ENCODE measurements around the gene CCM2L.
A peak's percentile ranks its signal among the peaks of the same experiment; 100 is the strongest.

CCM2L gene

GRCh38 chr20:32010101-32010500 is at the start of gene CCM2L:
Gene CCM2L, plus strand, starts transcription at chr20:32010438. Its CDS starts 17 bp downstream, at chr20:32010455.
- DNase-seq, result no peak

GRCh38 chr20:31962761-31963160 is 47.5 kb upstream of the CCM2L start:
- no peak for DNase-seq

DNA sequence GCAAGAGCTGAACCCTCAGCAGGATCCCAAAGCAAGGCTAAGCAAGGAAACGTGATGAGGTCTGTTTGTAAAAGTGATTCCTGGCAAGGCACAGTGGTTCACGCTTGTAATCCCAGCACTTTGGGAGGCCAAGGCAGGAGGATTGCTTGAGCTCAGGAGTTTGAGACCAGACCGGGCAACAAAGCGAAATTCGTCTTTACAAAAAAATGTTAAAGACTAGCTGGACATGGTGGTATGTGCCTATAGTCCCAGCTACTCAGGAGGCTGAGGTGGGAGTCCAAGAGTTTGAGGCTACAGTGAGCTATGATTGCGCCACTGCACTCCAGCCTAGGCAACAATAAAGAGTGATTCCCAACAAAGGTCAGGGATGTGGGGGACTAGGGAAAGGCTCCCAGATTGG is 46.3 kb upstream of the CCM2L start:
- DNase-seq, result no peak

DNA sequence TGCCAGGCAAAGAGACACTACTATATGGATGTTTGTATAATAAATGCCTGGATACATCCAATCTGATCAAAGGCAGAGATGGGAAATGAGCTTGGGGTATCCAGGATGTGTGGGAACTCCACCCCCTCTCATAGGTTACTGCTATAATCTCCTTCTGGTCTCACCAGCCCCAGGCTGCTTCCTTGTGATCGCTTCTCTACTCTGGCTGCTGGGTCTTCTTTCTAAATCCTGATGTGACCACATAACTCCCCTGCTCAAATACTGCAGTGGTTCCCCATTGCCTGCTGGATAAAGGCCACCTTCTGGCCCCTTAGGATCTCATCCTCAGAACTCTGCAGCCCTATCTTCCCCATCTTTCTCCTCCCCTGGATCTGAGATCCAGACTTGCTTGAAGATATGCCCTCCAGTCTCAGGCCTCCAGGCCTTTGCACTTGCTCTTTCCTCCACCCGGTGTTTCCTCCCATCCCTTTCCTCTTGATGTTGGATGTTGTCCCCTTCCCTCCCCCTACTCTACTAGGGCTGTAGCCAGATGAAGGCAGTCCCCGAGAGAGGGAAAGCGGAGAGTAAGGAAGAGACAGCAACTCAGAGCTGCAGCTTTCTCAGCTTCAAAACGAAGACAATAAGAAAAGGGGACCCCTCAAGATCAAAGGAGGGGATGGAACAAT is 43.1 kb upstream of the CCM2L start:
- DNase-seq, result no peak

- no peak for DNase-seq
These were observed 42.4 kb upstream of the CCM2L start, which contains the start of gene XKR7 for GRCh38 chr20:31967830-31968249. Gene XKR7, plus strand, starts transcription at chr20:31968151. Its CDS starts 25 bp downstream, at chr20:31968176.

GRCh38 chr20:31968291-31969126 is 41.7 kb upstream of the CCM2L start:
- peak; percentile 59 to 69 for DNase-seq

GRCh38 chr20:31969991-31970390 is 40.2 kb upstream of the CCM2L start:
- no peak for DNase-seq

DNA sequence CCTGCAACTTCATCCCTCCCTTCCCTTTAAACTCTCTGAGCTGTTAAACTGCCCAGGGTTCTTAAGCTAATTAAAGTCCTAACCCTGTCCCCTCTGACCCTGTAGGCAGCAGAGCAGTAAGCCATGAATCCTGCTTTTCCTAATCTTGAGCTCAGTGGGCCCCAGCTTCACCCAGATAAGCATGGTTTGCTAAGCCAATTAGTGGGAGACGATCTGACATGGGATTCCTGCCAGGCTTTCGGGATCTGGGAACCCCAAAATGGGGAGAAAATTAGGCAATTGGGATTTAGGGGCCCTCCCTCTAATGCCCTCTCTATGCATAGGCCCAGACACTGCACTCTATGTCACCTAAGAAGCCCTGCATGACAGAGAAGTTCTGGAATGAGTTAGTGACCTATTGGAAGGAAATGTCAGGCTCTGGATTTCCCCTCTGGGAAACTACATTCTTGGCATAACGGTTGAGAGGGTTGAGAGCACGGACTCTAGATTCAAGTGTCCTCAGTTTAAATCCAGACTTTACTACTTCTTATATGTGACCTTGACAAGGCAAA is 37.7 kb upstream of the CCM2L start:
- no peak for DNase-seq

DNA sequence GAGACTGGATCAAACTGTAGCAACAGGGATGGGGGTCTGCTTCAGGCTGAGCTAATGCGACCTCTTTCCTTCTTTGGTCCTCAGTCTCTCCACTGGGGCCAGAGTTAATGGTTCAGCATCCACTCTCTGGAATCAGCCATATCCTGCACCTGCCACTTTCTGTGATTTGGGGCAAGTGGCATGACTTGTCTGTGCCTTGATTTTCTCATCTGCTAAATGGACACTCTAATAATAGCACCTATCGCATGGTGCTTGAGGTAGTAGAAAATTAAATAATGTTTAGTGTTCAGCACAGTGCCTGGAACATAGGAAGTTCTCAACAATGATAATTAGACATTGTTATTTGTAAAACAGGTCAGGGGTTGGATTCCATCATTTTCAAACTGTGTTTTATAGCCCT is 35.9 kb upstream of the CCM2L start:
- DNase-seq, result no peak

GRCh38 chr20:31974951-31975487 is 35.2 kb upstream of the CCM2L start:
- no peak for DNase-seq

DNA sequence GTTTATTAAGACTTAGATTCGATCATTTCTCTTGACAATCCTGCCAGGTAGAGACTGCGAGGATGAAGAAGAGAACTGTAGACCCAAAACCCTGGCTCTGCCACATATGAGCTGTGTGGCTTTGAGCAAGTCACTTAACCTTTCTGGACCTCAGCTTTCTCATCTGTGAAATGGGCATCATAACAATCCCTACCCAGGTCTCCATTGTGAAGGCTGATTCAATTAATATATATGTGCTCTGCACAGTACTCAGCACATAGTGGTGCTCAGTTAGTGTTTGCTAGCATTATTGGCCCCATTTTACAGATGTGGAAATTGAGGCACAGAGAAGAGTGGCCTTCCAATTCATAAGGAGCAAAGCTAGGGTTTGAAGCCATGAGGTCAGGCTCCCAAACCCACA is 34.4 kb upstream of the CCM2L start:
- DNase-seq, result no peak

GRCh38 chr20:31977080-31977479 is 33.2 kb upstream of the CCM2L start:
- no peak for DNase-seq

DNA sequence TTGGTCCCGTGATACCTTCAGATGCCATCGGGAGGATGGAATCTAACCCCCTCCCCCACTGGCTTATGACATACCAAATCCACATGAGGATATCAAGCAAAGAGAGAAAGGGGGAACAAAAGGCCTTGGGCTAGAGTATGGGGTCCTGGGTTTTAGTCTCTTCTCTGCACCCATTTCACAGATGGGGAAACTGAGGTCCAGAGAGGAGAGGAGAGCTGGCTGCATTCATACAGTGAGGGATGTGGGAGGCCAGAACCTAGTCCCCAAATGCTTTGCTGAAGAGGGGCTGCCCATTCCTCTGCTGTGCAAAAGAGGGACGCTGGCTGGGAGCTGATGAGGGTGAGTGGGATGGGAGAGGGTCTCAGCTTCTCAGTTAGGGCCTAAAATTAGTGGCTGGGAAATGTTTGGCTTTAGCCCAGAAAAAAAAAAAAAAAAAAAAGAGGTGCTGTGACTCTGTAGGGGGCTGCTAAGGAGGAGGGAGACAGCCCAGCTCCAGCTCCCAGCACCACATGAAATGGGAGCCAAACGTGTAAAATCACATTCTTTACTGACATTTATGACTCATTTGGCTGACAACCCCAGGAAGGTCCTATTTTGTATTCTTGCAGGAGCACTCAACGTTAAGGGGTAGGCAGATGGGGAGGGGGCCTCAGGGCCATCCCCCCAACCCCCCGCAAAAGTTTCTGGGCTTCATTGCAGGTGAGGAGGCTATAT is 30.4 kb upstream of the CCM2L start:
- no peak for DNase-seq

DNA sequence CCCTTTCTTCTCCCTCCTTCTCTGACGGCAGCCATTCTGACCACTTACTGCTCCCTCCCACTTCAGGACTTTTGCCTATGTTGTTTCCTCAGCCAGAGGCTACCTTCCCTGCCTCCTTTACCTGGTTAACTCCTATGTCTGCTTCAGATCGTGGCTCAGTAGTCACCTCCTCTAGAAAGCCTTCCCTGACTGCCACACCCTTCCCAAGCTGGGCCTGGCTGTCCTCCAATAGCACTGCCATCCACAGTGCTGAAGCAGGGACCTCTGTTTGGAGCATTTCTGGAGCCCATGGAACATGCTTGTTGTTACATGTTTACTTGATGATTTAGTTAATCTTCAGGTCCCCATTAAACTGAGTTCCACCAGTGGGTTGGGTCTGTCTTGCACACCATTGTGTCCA is 28.5 kb upstream of the CCM2L start:
- no peak for DNase-seq

GRCh38 chr20:31984981-31985471 is 25.2 kb upstream of the CCM2L start:
- DNase-seq, result no peak

DNA sequence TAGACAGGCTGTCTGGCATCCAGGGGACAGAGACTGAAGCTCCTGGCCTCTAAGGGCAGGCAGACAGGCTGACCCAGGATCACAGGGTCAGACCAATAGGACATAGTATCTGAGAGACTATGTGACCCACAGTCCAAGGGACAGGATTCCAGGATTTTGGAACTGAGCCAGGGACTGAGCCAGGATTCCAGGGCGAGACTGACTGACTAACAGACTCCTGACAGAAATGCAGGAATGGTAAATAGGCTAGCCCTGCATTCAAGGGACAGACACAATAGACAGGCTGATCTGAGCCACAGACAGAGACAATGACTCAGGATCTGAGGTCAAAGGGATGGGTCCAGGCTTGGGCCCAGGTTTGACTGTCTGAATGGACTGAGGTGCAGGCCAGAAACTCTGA is 22.5 kb upstream of the CCM2L start:
- DNase-seq, result no peak

DNA sequence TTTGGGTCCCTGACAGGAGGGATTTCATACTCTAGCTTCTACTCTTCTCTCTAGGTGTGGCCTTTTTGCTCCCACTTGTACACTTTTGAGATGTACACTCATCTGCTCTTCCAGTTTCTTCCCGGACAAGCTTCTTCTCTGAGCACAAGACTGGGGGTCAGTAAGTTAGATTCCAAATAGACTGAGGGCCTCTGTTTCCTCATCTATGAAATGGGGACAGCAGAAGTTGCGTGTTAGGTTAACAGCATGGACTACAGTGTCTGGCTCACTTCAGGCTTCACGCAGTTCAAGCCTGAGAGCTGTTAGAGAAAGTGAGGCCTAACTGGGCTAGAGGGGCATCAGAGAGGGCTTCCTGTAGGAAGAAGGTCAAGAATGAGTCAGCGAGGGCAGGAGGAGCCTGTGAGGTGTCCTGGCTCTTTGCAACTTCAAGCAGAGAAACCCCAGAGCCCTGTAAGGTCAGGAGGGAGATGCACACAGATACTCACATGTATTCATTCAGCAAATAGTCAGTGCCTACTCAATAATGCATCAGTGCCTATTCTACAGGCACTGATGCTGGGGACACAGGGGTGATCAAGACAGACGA is 21.7 kb upstream of the CCM2L start:
- DNase-seq, result no peak

DNA sequence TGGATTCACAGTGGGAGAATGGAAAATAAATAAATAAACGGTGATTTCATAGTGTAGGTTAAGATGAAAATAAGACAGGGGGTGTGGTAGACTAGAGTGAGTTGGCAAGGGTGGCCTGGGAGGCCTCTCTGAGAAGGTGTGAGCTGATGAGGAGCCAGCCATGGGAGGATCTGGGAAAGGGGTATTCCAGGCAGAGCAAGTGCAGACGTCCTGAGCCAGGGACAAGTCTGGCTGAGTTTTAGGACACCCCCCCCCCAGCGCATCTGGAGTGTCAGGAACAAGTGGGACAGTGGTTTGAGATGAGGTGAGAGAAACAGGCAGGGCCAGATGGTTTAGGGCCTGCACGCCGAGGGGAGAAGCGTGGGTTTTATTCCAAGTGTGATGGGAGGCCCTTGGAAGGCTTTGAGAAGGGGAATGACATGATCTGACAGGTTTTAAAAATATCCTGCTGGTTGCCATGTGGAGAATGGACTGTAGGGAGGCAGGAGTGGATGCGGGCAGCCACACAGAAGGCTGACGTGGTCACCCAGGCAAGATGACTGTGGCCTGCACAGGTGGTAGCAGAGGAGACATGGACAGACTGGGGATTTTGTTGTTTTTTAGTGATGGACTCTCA is 21.1 kb upstream of the CCM2L start:
- no peak for DNase-seq

DNA sequence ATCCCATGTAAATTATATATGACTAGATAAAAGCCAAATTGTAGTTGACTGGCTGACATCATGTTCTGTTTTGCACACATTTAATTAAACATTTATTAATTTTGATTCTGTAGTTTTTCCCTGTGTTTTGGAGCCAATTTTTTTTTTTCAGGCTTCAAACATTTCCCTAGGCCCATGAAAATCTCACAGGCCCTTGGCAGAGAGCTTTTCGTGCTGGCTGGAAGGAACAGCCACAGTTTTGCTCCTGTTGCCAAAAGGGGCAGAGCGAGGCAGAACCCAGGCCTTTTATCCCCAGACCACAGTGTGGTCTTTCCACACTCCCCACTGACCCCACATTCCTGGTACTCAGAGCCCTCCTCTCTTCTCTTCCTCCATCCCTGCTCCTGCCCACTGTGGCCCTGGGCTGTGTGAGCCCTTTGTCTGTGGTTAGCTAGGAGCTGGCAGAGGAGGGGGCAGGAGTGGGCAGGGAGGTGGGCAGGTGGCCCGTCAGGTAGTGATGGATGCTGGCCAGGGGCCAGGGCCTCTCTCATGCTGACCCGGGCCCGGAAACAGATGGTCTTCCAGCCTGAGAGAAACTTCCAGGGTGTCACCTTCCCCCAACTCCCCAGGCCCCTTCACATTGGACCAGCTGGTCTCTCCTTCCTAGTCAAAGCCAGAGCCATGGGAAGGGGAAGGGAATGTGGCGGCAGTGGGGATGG is 19.4 kb upstream of the CCM2L start:
- no peak for DNase-seq

GRCh38 chr20:31991339-31991705 is 18.9 kb upstream of the CCM2L start:
- no peak for DNase-seq

DNA sequence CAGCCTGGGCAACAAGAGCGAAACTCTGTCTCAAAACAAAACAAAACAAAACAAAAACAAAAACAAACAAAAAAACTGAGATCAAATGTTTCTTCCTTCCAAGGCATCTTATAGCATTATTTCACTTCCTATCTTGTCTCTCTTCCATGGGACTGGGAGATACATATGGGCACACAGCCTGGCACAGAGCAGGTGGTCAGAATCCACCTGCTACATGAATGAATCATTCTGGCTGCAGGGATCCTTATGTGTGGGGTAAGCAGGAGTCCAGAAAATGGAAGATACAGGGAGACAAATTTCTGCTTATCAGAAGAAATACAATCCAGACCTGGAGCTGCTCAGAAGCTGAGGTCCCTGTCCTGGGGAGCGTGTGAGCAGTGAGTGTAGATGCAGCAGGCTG is 18.2 kb upstream of the CCM2L start:
- no peak for DNase-seq

Measured in activated CD4-positive, alpha-beta T cell treated with anti-CD3 and anti-CD28 coated beads for 4 hours (primary cell).